Left hindlimb (tissue), 1 donor: ENCODE data around the gene RASSF8.
"Not testable (repeated sequence)": the region's sequence is repeated elsewhere in the genome, so short reads cannot be mapped to it uniquely, and the experiment has no call there.

Experiments used
- DNase-seq: peaks from one replicate; pipeline ENCODE4 v3.0.0-alpha.2; 2018

The RASSF8 gene

DNA sequence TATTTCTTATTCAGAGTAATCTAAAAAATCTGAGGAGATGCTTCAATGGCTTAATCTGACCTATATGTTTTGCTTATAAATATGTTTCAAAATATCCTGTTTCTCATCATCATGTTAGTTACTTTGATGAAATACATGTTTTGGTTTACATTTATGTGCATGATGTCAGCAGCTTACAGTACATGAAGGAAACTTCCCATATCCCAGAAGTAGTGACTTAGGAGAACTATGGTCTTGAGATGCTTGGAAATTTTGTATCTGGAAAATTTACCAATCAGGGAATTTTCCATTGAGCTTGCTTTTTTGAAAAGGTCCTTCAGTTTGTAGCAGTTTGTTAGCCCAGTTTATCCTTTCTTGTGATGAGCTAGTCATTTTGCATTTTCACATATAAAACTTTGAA lies 73.3 kb downstream of the RASSF8 start:
- no peak for DNase-seq

GRCh38 chr12:26032290-26032689 lies 73.8 kb downstream of the RASSF8 start:
- no peak for DNase-seq

DNA sequence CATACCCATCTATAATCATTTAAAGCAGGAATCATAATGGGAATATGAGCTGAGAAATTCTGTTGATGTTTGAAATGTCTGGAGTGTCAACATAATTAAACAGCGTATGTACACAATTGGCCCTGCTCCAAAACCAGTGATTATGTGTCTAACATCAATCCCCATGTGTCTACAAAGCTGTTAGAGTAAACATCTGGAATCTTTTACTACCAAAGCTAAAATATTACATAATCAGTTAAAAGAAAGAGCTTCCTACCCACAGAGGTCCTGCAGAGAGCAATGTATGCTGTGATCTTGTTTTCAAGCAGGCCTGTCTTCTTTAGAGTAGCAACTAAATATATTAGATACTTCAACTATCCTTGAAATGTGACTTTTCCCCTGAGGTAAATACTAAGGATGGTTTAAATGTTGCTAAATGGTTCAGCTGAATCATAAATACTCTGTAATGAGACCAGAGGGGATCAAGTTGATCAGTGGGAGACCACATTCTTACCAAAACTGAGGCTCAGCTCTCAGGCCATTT lies 74.3 kb downstream of the RASSF8 start:
- DNase-seq: no peak

GRCh38 chr12:26034371-26035142 lies 76.1 kb downstream of the RASSF8 start:
- no peak for DNase-seq

GRCh38 chr12:26036877-26037276 lies 78.4 kb downstream of the RASSF8 start:
- DNase-seq: no peak

GRCh38 chr12:26037615-26038220 lies 79.2 kb downstream of the RASSF8 start:
- no peak for DNase-seq

GRCh38 chr12:26042645-26043044 lies 84.2 kb downstream of the RASSF8 start:
- no peak for DNase-seq

GRCh38 chr12:26043135-26044006 lies 84.9 kb downstream of the RASSF8 start:
- no peak for DNase-seq

- no peak for DNase-seq
Observed at GRCh38 chr12:26044007-26044394, 85.5 kb downstream of the RASSF8 start.

GRCh38 chr12:26044592-26044991 lies 86.1 kb downstream of the RASSF8 start:
- no peak for DNase-seq

DNA sequence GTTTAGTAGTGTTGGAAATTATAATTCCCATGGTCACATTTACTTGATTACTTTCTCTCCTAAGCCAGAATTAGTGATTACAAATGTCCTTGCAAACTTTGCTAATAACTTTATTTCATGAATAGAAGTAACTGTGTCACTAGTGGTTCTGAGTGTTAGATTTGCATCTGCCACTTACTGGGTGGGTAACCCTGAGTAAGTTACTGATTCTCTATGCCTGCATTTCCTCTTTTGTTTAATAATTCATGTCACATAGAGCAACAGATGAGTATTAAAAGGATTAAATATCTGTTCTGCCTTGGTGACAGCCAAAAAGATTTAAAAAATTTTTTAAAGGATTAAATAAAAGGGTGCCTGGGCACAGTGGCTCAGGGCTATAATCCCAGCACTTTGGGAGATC lies 87.7 kb downstream of the RASSF8 start:
- no peak for DNase-seq

DNA sequence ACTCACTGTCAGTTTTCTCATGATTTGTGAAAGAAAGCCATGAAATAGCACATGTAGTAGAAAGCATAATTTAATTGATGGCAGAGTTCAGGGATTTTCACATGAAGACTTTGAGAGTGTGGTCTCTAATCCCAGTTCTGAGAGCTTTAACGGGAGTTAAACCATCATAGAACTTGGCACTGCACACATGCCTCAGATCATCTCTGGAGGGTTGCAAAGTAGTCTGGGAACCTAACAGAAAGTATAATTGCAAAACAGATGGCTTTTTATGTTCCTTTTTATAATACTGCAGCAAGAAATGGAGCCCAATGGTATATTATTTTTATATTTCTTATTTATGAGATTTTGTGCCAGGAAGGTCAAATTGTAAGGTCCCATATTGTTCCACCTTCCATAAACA lies 88.4 kb downstream of the RASSF8 start:
- DNase-seq: no peak

DNA sequence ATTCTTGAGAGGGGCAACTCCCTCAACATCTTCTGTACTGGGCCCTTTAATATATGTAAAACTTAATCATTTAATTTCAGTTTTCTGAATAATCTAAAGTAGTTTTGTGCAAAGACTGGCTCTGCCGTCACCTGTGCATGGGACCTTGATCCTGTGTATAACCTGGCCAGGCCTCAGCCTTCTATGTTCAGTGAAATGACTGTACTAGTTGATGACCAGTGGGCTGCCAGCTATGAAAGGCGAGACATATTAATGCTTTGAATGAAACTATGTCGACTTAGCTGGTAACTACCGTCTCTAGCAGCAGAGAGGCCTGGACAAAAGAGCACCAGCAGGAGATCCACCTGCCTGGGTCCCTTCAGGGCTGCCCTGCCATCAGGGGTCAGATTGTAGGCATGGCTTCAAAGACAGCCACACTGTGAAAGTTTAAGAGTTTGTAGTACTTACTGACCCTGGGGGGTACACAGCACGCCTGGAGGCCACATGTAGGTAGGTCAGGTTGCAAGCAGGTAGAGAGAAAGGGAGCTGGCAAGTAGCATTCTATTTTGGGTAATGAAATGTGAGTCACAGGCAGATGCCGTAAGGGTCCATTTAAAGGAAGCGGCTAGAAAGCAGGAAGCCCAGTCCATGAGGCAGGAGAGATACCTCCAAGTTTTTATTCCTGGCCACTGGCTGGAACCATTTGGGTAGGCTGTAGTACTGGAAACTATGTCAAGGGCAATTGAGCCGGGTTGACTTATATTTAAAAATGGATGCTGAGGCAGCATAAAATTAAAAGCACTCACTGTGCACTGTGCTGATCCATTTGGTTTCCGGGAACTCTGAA lies 89.1 kb downstream of the RASSF8 start:
- no peak for DNase-seq

- no peak for DNase-seq
Observed at GRCh38 chr12:26052652-26053051, 94.2 kb downstream of the RASSF8 start.

DNA sequence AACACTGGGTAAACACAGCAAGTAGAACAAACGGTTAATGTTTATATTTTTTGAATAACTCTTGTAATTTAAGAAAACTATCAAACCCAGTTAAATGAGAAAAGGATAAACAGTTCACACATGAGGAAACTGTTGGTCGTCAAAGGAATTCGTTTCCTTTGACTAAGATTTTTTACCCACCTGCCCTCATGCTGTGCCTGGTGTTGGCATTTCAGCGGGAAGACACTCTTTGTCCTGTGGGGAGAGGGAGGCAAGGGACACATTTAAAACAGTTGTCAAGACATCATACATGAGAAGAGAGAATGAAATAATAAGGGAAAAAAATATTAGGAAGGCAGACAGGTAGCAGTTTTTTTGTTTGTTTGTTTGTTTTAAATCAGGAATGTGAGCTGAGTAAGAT lies 95.9 kb downstream of the RASSF8 start:
- DNase-seq: no peak

- DNase-seq: no peak
Observed at GRCh38 chr12:26055087-26055486, 96.6 kb downstream of the RASSF8 start.

GRCh38 chr12:26056335-26056734 lies 97.9 kb downstream of the RASSF8 start:
- DNase-seq: no peak

- DNase-seq: not testable (repeated sequence)
Observed at GRCh38 chr12:26057271-26057670, 98.8 kb downstream of the RASSF8 start.

GRCh38 chr12:26058308-26058707 lies 99.8 kb downstream of the RASSF8 start:
- DNase-seq: no peak

GRCh38 chr12:26058818-26059217 lies 100.3 kb downstream of the RASSF8 start:
- DNase-seq: no peak

DNA sequence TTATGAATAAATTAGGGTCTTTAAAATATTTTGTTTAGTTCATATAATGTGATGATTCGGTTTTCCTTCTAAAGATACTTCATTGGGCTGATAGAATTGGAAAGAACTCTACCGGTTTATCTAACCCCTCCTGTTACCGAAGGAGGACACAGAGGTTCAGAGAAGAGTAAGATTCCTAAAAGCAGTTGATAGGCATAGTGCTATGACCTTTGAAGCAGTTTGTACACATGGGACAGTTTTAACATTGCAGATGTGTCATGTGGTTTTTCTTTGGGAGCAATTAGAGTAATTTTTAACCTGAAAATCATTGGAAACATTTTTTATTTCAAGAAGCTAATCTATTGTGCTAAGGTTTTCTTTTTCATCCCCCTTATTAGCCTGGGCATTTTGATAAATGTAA lies 103.5 kb downstream of the RASSF8 start:
- DNase-seq: no peak

- no peak for DNase-seq
Observed at GRCh38 chr12:26062566-26062965, 104.1 kb downstream of the RASSF8 start.

DNA sequence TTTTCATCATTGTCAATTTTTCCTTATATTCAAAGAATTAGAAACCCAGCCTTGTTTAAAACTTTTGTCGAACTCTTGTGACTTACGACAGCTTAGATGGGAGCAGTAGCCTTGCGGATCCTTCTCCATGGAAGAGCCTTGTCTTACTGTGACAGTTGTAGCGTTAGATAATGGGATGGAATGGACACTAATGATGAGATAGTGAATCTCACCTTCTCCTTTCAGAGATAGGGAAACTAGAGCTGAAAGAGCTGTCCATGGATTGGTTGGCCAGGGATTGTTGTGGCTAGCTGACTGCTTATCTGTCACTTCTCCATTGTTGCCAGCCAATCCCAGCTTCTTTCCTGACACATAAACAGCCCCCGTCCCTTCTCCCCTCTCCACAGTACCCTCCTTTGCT lies 107.0 kb downstream of the RASSF8 start:
- no peak for DNase-seq
